CD4-positive, alpha-beta T cell (primary cell): ENCODE data around the gene NAAA. TPM values are rescaled to one million over a fixed set of nuclear protein-coding genes. Genes with fewer than 3 reads are reported as not detected.

Experiments
- ATAC-seq: fragments of 200-7000 bp; cut with Tn5 transposase; one replicate; pipeline ENCODE4 v1.10.0; 2022; ENCODE audit warnings: mild to moderate bottlenecking; ENCODE audit not compliant: poor library complexity
- CTCF ChIA-PET: fragments of 350-600 bp; sonication (Branson Sonifier 250); formaldehyde crosslinking; loops from one replicate; lab custom pipeline; 2021; ENCODE audit warnings: antibody characterized with exemption, inconsistent platforms; lab: Charles Lee
- POLR2A ChIA-PET: fragments of 350-600 bp; sonication (Branson Sonifier 250); formaldehyde crosslinking; loops from one replicate; lab custom pipeline; 2021; ENCODE audit warnings: antibody characterized with exemption, inconsistent platforms; lab: Charles Lee
- DNase-seq, 14 experiments: peaks; one replicate each; pipeline ENCODE4 v3.0.0-alpha.2; 2013 to 2020; ENCODE audit warnings: mixed read lengths in 2 of 14
- H3K27ac ChIP-seq, 2 donors: one replicate each; pipeline versions ENCODE4 v1.5.1 to v1.7.0; 2013; ENCODE audit warnings: low read length in 2 of 2, low read depth in 1 of 2, mild to moderate bottlenecking in 1 of 2
- H3K27me3 ChIP-seq, 2 experiments: 1 replicate in 1 of 2; 2 replicates in 1 of 2; pipeline versions ENCODE4 v1.6.1 to v1.7.0; 2013; ENCODE audit warnings: low read length in 2 of 2, control low read depth in 1 of 2, mild to moderate bottlenecking in 1 of 2, moderate library complexity in 1 of 2; ENCODE audit not compliant: insufficient read depth in 2 of 2, control insufficient read depth in 1 of 2
- H3K36me3 ChIP-seq: one replicate; pipeline ENCODE4 v1.6.1; 2013; ENCODE audit warnings: low read length, control low read depth; ENCODE audit not compliant: insufficient read depth
- H3K4me1 ChIP-seq: one replicate; pipeline ENCODE4 v1.6.1; 2013; ENCODE audit warnings: low read length, control low read depth; ENCODE audit not compliant: insufficient read depth
- H3K4me3 ChIP-seq: one replicate; pipeline ENCODE4 v1.5.1; 2013; ENCODE audit warnings: mild to moderate bottlenecking, low read length, moderate library complexity
- H3K9me3 ChIP-seq, 2 experiments: 1 replicate in 1 of 2; 2 replicates in 1 of 2; pipeline versions ENCODE4 v1.6.1 to v1.7.0; 2013; ENCODE audit warnings: low read length in 2 of 2, mild to moderate bottlenecking in 2 of 2, control low read depth in 1 of 2, moderate library complexity in 1 of 2; ENCODE audit not compliant: control insufficient read depth in 1 of 2, insufficient read depth in 1 of 2
- H3K27ac Mint-ChIP-seq: one replicate; pipeline ENCODE4 v1.8.0; 2020; ENCODE audit warnings: mixed read lengths
- H3K27me3 Mint-ChIP-seq: one replicate; pipeline ENCODE4 v1.8.0; 2021; ENCODE audit warnings: mixed read lengths
- H3K36me3 Mint-ChIP-seq: one replicate; pipeline ENCODE4 v1.8.0; 2021; ENCODE audit warnings: low read depth, mixed read lengths
- H3K4me1 Mint-ChIP-seq: one replicate; pipeline ENCODE4 v1.8.0; 2021; ENCODE audit warnings: low read depth, mixed read lengths
- H3K4me3 Mint-ChIP-seq: one replicate; pipeline ENCODE4 v1.8.0; 2020; ENCODE audit warnings: mild to moderate bottlenecking, mixed read lengths
- H3K9me3 Mint-ChIP-seq: one replicate; pipeline ENCODE4 v1.8.0; 2020; ENCODE audit warnings: mixed read lengths
- CTCF ChIP-seq: fragments of 200-600 bp; IDR thresholded peaks from one replicate; pipeline ENCODE4 v1.8.0; 2022; ENCODE audit warnings: antibody characterized with exemption, mild to moderate bottlenecking
- intact Hi-C, 2 experiments: fragments of 100-400 bp; cut with DNase I in 1 of 2; cut with micrococcal nuclease in 1 of 2; formaldehyde crosslinking; loops; one replicate each; pipeline versions ENCODE4 v1.15.1 to v1.9.0; 2023 to 2025; cut with DNase I, micrococcal nuclease
- total RNA-seq, 174 experiments: library from RNA in 2 of 174; stranded (reverse) in 2 of 174; gene quantifications; one replicate each; pipeline ENCODE4 v1.2.3 and lab custom pipeline; 2021 to 2026

The NAAA gene
- total RNA-seq, 2 experiments from 2014 or later: 32.6 to 33.3 TPM

GRCh38 chr4:75891611-75892010 lies 49.2 kb downstream of the NAAA start:
- ChIA-PET CTCF (no interaction called here), POLR2A (no interaction called here)
- DNase-seq (no peak), ATAC-seq (no peak)
- Histone ChIP-seq H3K27me3 (no peaks in the 10 kb centered on the region), H3K9me3 (no peaks in the 10 kb centered on the region), H3K27ac (no peak overlapping the region), H3K4me3 (no peak overlapping the region), H3K4me1 (no peaks in the 10 kb centered on the region), H3K36me3 (no peaks in the 10 kb centered on the region)
- intact Hi-C loops: no loop called here
- Mint-ChIP-seq H3K27me3 (no peaks in the 10 kb centered on the region), H3K27ac (no peak overlapping the region), H3K36me3 (no peaks in the 10 kb centered on the region), H3K4me3 (no peak overlapping the region), H3K9me3 (no peaks in the 10 kb centered on the region), H3K4me1 (no peaks in the 10 kb centered on the region)
- no peak for TF ChIP-seq CTCF

GRCh38 chr4:75889537-75890199 lies 51.1 kb downstream of the NAAA start:
- no peaks in the 10 kb centered on the region for H3K4me1 ChIP-seq
- no peak overlapping the region for H3K4me3 ChIP-seq
- no peaks in the 10 kb centered on the region for H3K9me3 ChIP-seq
- ATAC-seq (no peak), DNase-seq (no peak)
- H3K27me3 Mint-ChIP-seq: peaks cover 2% of the 10 kb centered on the region
- POLR2A ChIA-PET: no interaction called here
- H3K4me3 Mint-ChIP-seq: no peak overlapping the region
- no peak overlapping the region for H3K27ac Mint-ChIP-seq
- H3K27ac ChIP-seq: no peak overlapping the region
- H3K36me3 ChIP-seq: no peaks in the 10 kb centered on the region
- CTCF ChIA-PET: no interaction called here
- intact Hi-C loops: no loop called here
- H3K27me3 ChIP-seq: no peaks in the 10 kb centered on the region
- TF ChIP-seq CTCF: no peak
- H3K36me3 Mint-ChIP-seq: no peaks in the 10 kb centered on the region
- H3K4me1 Mint-ChIP-seq: no peaks in the 10 kb centered on the region
- no peaks in the 10 kb centered on the region for H3K9me3 Mint-ChIP-seq

- Histone ChIP-seq H3K27ac (no peak overlapping the region), H3K27me3 (no peaks in the 10 kb centered on the region), H3K36me3 (no peaks in the 10 kb centered on the region), H3K9me3 (no peaks in the 10 kb centered on the region), H3K4me3 (no peak overlapping the region), H3K4me1 (no peaks in the 10 kb centered on the region)
- no peaks in the 10 kb centered on the region for H3K9me3 Mint-ChIP-seq
- no peak for TF ChIP-seq CTCF
- H3K27me3 Mint-ChIP-seq: peaks cover 5% of the 10 kb centered on the region
- no peaks in the 10 kb centered on the region for H3K36me3 Mint-ChIP-seq
- CTCF ChIA-PET: no interaction called here
- ATAC-seq: no peak
- no peak overlapping the region for H3K4me3 Mint-ChIP-seq
- POLR2A ChIA-PET: no interaction called here
- H3K4me1 Mint-ChIP-seq: no peaks in the 10 kb centered on the region
- intact Hi-C loops: no loop called here
- no peak overlapping the region for H3K27ac Mint-ChIP-seq
- no peak for DNase-seq
Observed at GRCh38 chr4:75886104-75886503, 54.7 kb downstream of the NAAA start.
